Esophagus squamous epithelium (tissue), 5 donors: ENCODE measurements around the gene XPA. TPM values are rescaled to one million over a fixed set of nuclear protein-coding genes. Genes with fewer than 3 reads are reported as not detected.

Experiments used
- DNase-seq: peaks from one replicate; lab custom pipeline; 2025; lab: John Stamatoyannopoulos, UW
- H3K27ac ChIP-seq, 4 donors: fragments of 200-600 bp; sonication (generic); one replicate each; pipeline ENCODE4 v1.5.1; 2016 to 2019; ENCODE audit warnings: mild to moderate bottlenecking in 1 of 4
- H3K27me3 ChIP-seq, 4 donors: fragments of 200-600 bp; sonication (generic); 1 replicate in 3 of 4; 2 replicates in 1 of 4; pipeline versions ENCODE4 v1.5.1 to v1.6.0; 2017 to 2021; ENCODE audit warnings: antibody characterized with exemption in 1 of 4
- H3K36me3 ChIP-seq, 3 donors: fragments of 200-600 bp; sonication (generic); one replicate each; pipeline ENCODE4 v1.5.1; 2016 to 2019
- H3K4me1 ChIP-seq, 3 donors: fragments of 200-600 bp; sonication (generic); one replicate each; pipeline ENCODE4 v1.5.1; 2017 to 2019
- H3K4me3 ChIP-seq, 4 donors: fragments of 200-600 bp; sonication (generic); 1 replicate in 3 of 4; 2 replicates in 1 of 4; pipeline ENCODE4 v1.5.1; 2016 to 2019; ENCODE audit warnings: mild to moderate bottlenecking in 2 of 4, moderate library complexity in 1 of 4
- H3K9me3 ChIP-seq, 3 donors: fragments of 200-600 bp; sonication (generic); one replicate each; pipeline ENCODE4 v1.5.1; 2016 to 2019
- POLR2A ChIP-seq, 4 donors: fragments of 450-650 bp; IDR thresholded peaks; one replicate each; pipeline ENCODE4 v1.6.1; 2017; ENCODE audit warnings: antibody characterized with exemption in 4 of 4, mild to moderate bottlenecking in 4 of 4, moderate library complexity in 3 of 4
- WGBS, 2 donors: methylation state at CpG; one replicate each; pipeline ENCODE4 v1.1.5; 2018; 5-methylcytosine and 5-hydroxymethylcytosine counted together
- intact Hi-C: fragments of 100-400 bp; cut with DNase I; formaldehyde crosslinking; loops from one replicate; pipeline ENCODE4 v1.15.0; 2022
- total RNA-seq, 4 donors: library from RNA; depleted of rRNA; stranded (reverse); fragments of >200 nt; gene quantifications; one replicate each; pipeline ENCODE4 v1.1.0, GENCODE V29; 2016
- TF ChIP-seq, protein P1 (sequence below), 6 experiments: fragments of 450-650 bp in 4 of 6; fragments of 200-600 bp in 2 of 6; sonication (generic) in 2 of 6; IDR thresholded peaks; one replicate each; pipeline ENCODE4 v1.5.1; 2016 to 2019; ENCODE audit warnings: antibody characterized with exemption in 6 of 6, mild to moderate bottlenecking in 4 of 6, moderate library complexity in 4 of 6
- donor health status: DM: yes; HTN: yes; CAD: no.

XPA gene
- total RNA-seq, 4 donors from 2014 or later, result 8.5 to 14.5 (median 10.3) TPM

DNA sequence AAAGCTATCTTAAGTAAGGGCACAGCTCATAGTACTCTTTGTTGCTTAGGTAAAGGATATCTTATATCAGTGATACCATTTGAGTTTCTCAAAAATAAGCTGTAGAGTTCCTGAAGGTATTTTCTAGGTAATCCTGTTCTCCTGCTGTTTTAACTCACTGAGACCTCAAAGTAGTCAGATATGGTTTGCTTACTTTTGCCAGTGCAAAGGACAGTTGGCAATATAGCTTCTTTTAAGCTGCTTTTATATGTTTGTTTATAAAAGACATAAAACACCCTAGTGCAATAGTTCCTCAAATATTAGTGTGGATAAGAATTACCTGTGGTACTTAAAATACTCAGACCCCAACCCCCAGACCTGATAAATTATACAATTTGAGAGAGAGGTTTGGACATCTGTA is 51.4 kb downstream of the XPA start:
- intact Hi-C loops, result no loop called here
- peaks cover 3 to 95% (median 28%) of the 10 kb centered on the region in 3 donors for H3K36me3 ChIP-seq
- TF ChIP-seq POLR2A (IDR thresholded peaks at IDR 0.05), result no peak
- TF ChIP-seq, protein P1, sequence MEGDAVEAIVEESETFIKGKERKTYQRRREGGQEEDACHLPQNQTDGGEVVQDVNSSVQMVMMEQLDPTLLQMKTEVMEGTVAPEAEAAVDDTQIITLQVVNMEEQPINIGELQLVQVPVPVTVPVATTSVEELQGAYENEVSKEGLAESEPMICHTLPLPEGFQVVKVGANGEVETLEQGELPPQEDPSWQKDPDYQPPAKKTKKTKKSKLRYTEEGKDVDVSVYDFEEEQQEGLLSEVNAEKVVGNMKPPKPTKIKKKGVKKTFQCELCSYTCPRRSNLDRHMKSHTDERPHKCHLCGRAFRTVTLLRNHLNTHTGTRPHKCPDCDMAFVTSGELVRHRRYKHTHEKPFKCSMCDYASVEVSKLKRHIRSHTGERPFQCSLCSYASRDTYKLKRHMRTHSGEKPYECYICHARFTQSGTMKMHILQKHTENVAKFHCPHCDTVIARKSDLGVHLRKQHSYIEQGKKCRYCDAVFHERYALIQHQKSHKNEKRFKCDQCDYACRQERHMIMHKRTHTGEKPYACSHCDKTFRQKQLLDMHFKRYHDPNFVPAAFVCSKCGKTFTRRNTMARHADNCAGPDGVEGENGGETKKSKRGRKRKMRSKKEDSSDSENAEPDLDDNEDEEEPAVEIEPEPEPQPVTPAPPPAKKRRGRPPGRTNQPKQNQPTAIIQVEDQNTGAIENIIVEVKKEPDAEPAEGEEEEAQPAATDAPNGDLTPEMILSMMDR (IDR thresholded peaks at IDR 0.05), result no peak

DNA sequence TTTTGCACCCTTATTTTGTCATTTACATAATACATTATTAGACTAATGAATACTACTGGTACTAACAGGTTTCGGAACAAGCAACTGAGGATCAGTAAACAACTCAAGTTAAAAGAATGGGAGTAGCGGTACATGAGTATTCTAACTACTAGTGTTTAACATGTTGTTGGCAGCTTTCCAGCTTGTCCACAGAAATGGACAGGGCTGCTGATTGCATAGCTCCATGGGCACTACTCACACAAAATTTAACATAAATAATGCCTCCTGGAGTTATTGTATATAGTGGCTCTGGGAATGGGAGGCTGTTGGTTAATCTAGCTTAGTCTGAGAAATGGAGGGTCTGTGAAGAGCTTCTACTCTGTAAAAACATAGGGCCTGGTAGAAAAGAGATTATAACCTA is 56.8 kb downstream of the XPA start:
- 83 to 86% methylated on average over 2 of the region's 2 CpGs for WGBS, 2 donors
- Histone ChIP-seq H3K4me1 (peaks cover 6 to 36% (median 13%) of the 10 kb centered on the region in 3 donors), H3K27ac (no peak overlapping the region), H3K27me3 (no peaks in the 10 kb centered on the region), H3K4me3 (no peak overlapping the region), H3K36me3 (peaks cover 3 to 43% (median 11%) of the 10 kb centered on the region in 3 donors), H3K9me3 (no peaks in the 10 kb centered on the region)
- DNase-seq, result no peak
- TF ChIP-seq, protein P1 (IDR thresholded peaks at IDR 0.05), result no peak
- TF ChIP-seq POLR2A (IDR thresholded peaks at IDR 0.05), result no peak
- intact Hi-C loops, result no loop called here

More for the DNA sequence above, 51.4 kb downstream of the XPA start:
- no peak for DNase-seq
- no peak overlapping the region for H3K27ac ChIP-seq
- H3K4me3 ChIP-seq, result no peak overlapping the region
- H3K9me3 ChIP-seq, result no peaks in the 10 kb centered on the region
- H3K27me3 ChIP-seq, result no peaks in the 10 kb centered on the region
- no peaks in the 10 kb centered on the region for H3K4me1 ChIP-seq

DNA sequence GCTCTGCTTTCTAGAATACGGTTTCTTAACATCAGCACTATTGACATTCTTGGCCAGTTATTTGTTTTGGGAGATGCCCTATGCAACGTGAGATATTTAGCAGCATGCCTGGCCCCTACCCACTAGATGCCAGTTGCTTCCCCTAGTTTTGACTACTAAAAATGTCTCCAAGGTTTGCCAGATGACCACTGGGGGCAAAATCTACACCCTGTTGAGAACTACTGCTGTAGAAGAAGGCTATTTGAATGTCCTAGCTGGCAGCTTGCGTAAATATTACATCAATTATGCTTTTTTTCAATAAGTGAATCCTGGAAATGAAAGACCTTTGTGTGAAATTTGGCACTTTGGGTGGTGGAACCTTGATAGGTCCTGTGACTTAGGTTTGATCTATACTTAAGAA is 58.5 kb downstream of the XPA start:
- no peak overlapping the region for H3K4me3 ChIP-seq
- H3K36me3 ChIP-seq, result peaks cover 0 to 27% (median 11%) of the 10 kb centered on the region in 3 donors
- intact Hi-C loops, result no loop called here
- no peak for DNase-seq
- TF ChIP-seq POLR2A (IDR thresholded peaks at IDR 0.05), result no peak
- TF ChIP-seq, protein P1 (IDR thresholded peaks at IDR 0.05), result no peak
- H3K9me3 ChIP-seq, result no peaks in the 10 kb centered on the region
- no peak overlapping the region for H3K27ac ChIP-seq
- no peaks in the 10 kb centered on the region for H3K27me3 ChIP-seq
- H3K4me1 ChIP-seq, result peaks cover 6 to 48% (median 22%) of the 10 kb centered on the region in 3 donors
- WGBS, 2 donors, result 67 to 74% methylated on average over 3 of the region's 3 CpGs

DNA sequence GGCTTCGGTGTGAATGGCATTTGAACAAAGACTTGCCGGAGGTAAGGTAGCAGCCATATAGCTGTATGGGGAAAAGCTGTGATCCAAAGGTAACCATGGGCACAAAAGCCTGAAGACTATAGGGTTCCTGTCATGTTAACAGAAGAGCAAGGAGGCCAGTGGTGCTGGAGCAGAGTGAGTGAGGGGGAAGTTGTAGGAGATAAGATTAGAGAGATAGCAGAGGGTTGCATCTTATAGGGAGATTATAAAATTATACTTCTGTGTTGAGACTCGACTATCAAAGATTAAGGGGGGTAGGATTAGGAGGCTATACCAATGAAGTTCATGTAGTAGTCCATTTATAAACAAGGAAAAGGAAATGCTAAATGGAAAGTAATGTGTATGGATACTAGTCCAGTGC is 60.2 kb downstream of the XPA start:
- no peak for DNase-seq
- peaks cover 0 to 10% (median 0%) of the 10 kb centered on the region in 3 donors for H3K36me3 ChIP-seq
- H3K27me3 ChIP-seq, result no peaks in the 10 kb centered on the region
- intact Hi-C loops, result no loop called here
- H3K27ac ChIP-seq, result no peak overlapping the region
- H3K4me3 ChIP-seq, result no peak overlapping the region
- H3K9me3 ChIP-seq, result no peaks in the 10 kb centered on the region
- 70 to 78% methylated on average over 3 of the region's 3 CpGs for WGBS, 2 donors
- peaks cover 10 to 54% (median 25%) of the 10 kb centered on the region in 3 donors for H3K4me1 ChIP-seq
- TF ChIP-seq POLR2A (IDR thresholded peaks at IDR 0.05), result no peak
- TF ChIP-seq, protein P1 (IDR thresholded peaks at IDR 0.05), result no peak

DNA sequence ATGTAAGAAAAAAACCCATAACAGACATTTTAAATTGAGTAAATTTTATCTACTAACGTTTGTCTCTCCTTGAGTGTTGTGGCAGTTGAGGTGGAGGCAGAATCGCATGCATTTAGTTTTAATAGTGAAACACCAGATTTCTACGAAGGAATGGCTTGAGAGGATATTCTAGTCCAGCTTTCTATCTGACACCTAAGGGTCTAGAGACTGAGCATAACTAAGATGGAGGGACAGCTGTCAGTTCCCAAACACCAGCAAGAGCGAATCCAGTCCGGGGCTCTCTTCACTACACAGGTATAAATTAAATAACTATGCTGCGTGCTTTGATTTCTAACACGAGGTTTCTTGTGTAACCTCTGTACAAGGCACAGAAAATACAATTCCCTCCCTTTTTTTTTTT is 62.1 kb downstream of the XPA start:
- Histone ChIP-seq H3K36me3 (no peaks in the 10 kb centered on the region), H3K27ac (peak overlapping the region in 2 of 4 donors; percentile 96 to 99), H3K4me3 (peak overlapping the region in 2 of 4 donors; percentile 90 to 92), H3K9me3 (no peaks in the 10 kb centered on the region), H3K27me3 (no peaks in the 10 kb centered on the region), H3K4me1 (peaks cover 11 to 62% (median 32%) of the 10 kb centered on the region in 3 donors)
- no peak for TF ChIP-seq POLR2A (IDR thresholded peaks at IDR 0.05)
- TF ChIP-seq, protein P1 (IDR thresholded peaks at IDR 0.05), result no peak
- intact Hi-C loops, result no loop called here
- DNase-seq, result no peak
- 56 to 58% methylated on average over 7 of the region's 7 CpGs for WGBS, 2 donors
